PC-9 (cell line): ENCODE measurements around the gene NXN. TPM values are rescaled to one million over a fixed set of nuclear protein-coding genes. Genes with fewer than 3 reads are reported as not detected.

Source experiments
- BruUV-seq: library from RNA; stranded (reverse); fragments of 400-500 nt; replicated peaks from 2 replicates; lab custom pipeline; 2021; lab: Mats Ljungman, UMichigan
- CTCF ChIA-PET: fragments of 300-600 bp; sonication (Branson Sonifier 250); formaldehyde crosslinking; loops from one replicate; lab custom pipeline; 2022; ENCODE audit warnings: antibody characterized with exemption; lab: Charles Lee
- POLR2A ChIA-PET: fragments of 300-600 bp; sonication (Branson Sonifier 250); formaldehyde crosslinking; loops from one replicate; lab custom pipeline; 2022; ENCODE audit warnings: antibody characterized with exemption; ENCODE audit not compliant: unreplicated experiment; lab: Charles Lee
- DNase-seq, 2 experiments: peaks; one replicate each; pipeline versions ENCODE4 v3.0.0 to v3.0.0-alpha.2; 2015 to 2022; ENCODE audit warnings: mixed read lengths in 1 of 2
- H2AFZ ChIP-seq: fragments of 200-600 bp; sonication (generic); 2 replicates; pipeline ENCODE4 v1.8.1; 2017; ENCODE audit warnings: antibody characterized with exemption
- H3F3A ChIP-seq: fragments of 200-600 bp; sonication (generic); 2 replicates; pipeline ENCODE4 v1.8.1; 2017; ENCODE audit warnings: antibody characterized with exemption, mild to moderate bottlenecking, low read depth; ENCODE audit not compliant: insufficient read depth
- H3K27ac ChIP-seq: fragments of 200-600 bp; sonication (generic); 2 replicates; pipeline ENCODE4 v1.6.1; 2016; ENCODE audit warnings: mixed run types
- H3K27me3 ChIP-seq: fragments of 200-600 bp; sonication (generic); 2 replicates; pipeline ENCODE4 v1.6.1; 2016; ENCODE audit warnings: low read depth, mixed run types; ENCODE audit not compliant: insufficient read depth
- H3K36me3 ChIP-seq: fragments of 200-600 bp; sonication (generic); 2 replicates; pipeline ENCODE4 v1.6.1; 2016; ENCODE audit warnings: low read depth, mixed run types
- H3K4me1 ChIP-seq: fragments of 200-600 bp; sonication (generic); replicated peaks from 2 replicates; pipeline ENCODE4 v1.6.1; 2016; ENCODE audit warnings: mixed run types; ENCODE audit not compliant: insufficient read depth
- H3K4me2 ChIP-seq: fragments of 200-600 bp; sonication (generic); 2 replicates; pipeline ENCODE4 v1.6.1; 2017; ENCODE audit warnings: mixed run types
- H3K4me3 ChIP-seq: fragments of 200-600 bp; sonication (generic); 2 replicates; pipeline ENCODE4 v1.6.1; 2016; ENCODE audit warnings: mixed run types
- H3K79me2 ChIP-seq: fragments of 200-600 bp; sonication (generic); 2 replicates; pipeline ENCODE4 v1.6.1; 2017; ENCODE audit warnings: low read depth, mixed run types
- H3K9me2 ChIP-seq: fragments of 200-600 bp; sonication (generic); 2 replicates; pipeline ENCODE4 v1.8.1; 2017; ENCODE audit warnings: mild to moderate bottlenecking; ENCODE audit not compliant: insufficient read depth
- H3K9me3 ChIP-seq: fragments of 200-600 bp; sonication (generic); 2 replicates; pipeline ENCODE4 v1.8.1; 2016; ENCODE audit warnings: low read depth; ENCODE audit not compliant: insufficient read depth
- H4K20me1 ChIP-seq: fragments of 200-600 bp; sonication (generic); 2 replicates; pipeline ENCODE4 v1.8.1; 2017; ENCODE audit not compliant: insufficient read depth
- CTCF ChIP-seq: fragments of 200-600 bp; sonication (generic); conservative IDR thresholded peaks from 2 replicates; pipeline ENCODE4 v1.6.1; 2017; ENCODE audit warnings: mixed run types, antibody characterized with exemption, mild to moderate bottlenecking, moderate library complexity
- EZH2 ChIP-seq: fragments of 200-600 bp; sonication (generic); IDR thresholded peaks from 2 replicates; pipeline ENCODE4 v1.8.0; 2017; ENCODE audit warnings: antibody characterized with exemption, low read depth
- intact Hi-C: fragments of 100-400 bp; cut with micrococcal nuclease; formaldehyde crosslinking; loops from one replicate; pipeline ENCODE4 v1.10.0; 2022; ENCODE audit not compliant: unreplicated experiment
- total RNA-seq: library from RNA; stranded (reverse); gene quantifications from 2 replicates; pipeline ENCODE4 v1.2.3, GENCODE V29; 2021

NXN gene
- total RNA-seq, 1 experiment from 2014 or later, result 59.8 TPM

- ChIA-PET CTCF (interaction anchor here (0.7 to 0.8 kb wide), 2 partner anchors 21 to 149 kb away, joined by 3 to 5 read pairs; no protein-coding TSS in a partner anchor), POLR2A (no interaction called here)
- H3K27me3 ChIP-seq, result no peaks in the 10 kb centered on the region
- H3K79me2 ChIP-seq, result no peaks in the 10 kb centered on the region
- H3K4me1 ChIP-seq, result no peaks in the 10 kb centered on the region
- no peak overlapping the region for H3K27ac ChIP-seq
- H3K4me2 ChIP-seq, result no peak overlapping the region
- H3K9me3 ChIP-seq, result no peaks in the 10 kb centered on the region
- no peaks in the 10 kb centered on the region for H3K36me3 ChIP-seq
- H3K9me2 ChIP-seq, result no peaks in the 10 kb centered on the region
- TF ChIP-seq EZH2, result no peak
- TF ChIP-seq CTCF, result no peak
- peaks cover 13% of the 10 kb centered on the region for H4K20me1 ChIP-seq
- DNase-seq, result no peak
- no peak overlapping the region for H2AFZ ChIP-seq
- intact Hi-C loops, result no loop called here
- BruUV-seq, result no TSS peak
- H3K4me3 ChIP-seq, result no peak overlapping the region
- H3F3A ChIP-seq, result no peaks in the 10 kb centered on the region
Observed at GRCh38 chr17:903691-904481, 75.7 kb downstream of the NXN start.

DNA sequence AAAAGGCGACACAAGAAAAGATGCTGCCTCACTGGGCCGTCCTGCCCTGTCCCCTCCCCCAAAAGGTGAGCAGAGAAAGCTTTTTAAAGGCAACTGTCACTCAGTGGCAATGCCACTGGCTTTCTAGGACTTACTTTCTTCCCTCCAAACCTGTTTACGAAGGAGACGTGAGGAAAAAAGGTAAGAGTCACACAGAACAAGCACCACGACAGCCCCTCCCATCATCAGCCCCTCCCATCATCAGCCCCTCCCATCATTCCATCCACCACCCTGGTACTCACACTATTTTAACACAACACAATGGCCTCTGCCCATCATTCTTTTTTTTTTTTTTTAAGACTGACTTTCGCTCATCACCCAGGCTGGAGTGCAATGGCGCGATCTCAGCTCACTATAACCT, 77.1 kb downstream of the NXN start:
- no peaks in the 10 kb centered on the region for H3K9me3 ChIP-seq
- H3F3A ChIP-seq, result no peaks in the 10 kb centered on the region
- H3K27me3 ChIP-seq, result no peaks in the 10 kb centered on the region
- POLR2A ChIA-PET, result no interaction called here
- TF ChIP-seq CTCF (no peak), EZH2 (no peak)
- H3K4me1 ChIP-seq, result no peaks in the 10 kb centered on the region
- H3K4me2 ChIP-seq, result no peak overlapping the region
- no peak for DNase-seq
- no peak overlapping the region for H3K27ac ChIP-seq
- CTCF ChIA-PET, result no interaction called here
- no peak overlapping the region for H3K4me3 ChIP-seq
- H3K79me2 ChIP-seq, result no peaks in the 10 kb centered on the region
- no peaks in the 10 kb centered on the region for H3K36me3 ChIP-seq
- H3K9me2 ChIP-seq, result no peaks in the 10 kb centered on the region
- peaks cover 18% of the 10 kb centered on the region for H4K20me1 ChIP-seq
- H2AFZ ChIP-seq, result no peak overlapping the region
- intact Hi-C loops, result no loop called here
- BruUV-seq, result no TSS peak

DNA sequence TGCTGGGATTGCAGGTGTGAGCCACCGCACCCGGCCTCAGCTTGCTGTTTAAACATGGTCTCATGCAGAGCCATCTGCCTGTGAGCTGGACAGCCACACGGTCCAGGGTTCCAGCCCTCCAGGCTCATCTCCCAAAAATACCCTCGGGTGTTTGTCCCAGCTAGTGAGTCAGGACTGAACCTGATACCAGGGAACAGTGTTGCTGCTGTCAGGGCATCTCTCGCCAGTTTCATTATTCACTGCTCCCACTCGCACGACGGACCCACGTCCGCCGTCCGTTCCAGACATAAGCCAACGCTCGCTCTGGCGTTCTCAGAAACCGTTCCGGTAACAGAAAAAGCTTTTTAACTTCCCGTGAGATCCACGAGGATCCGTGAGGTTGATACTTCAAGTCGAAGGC, 77.6 kb downstream of the NXN start:
- no peak overlapping the region for H3K4me3 ChIP-seq
- no peaks in the 10 kb centered on the region for H3K79me2 ChIP-seq
- H3K4me1 ChIP-seq, result no peaks in the 10 kb centered on the region
- no peaks in the 10 kb centered on the region for H3K27me3 ChIP-seq
- no peak overlapping the region for H3K27ac ChIP-seq
- no peaks in the 10 kb centered on the region for H3K9me2 ChIP-seq
- BruUV-seq, result no TSS peak
- POLR2A ChIA-PET, result no interaction called here
- no peaks in the 10 kb centered on the region for H3K36me3 ChIP-seq
- H4K20me1 ChIP-seq, result peaks cover 18% of the 10 kb centered on the region
- CTCF ChIA-PET, result no interaction called here
- no peak for DNase-seq
- no peak for TF ChIP-seq CTCF
- TF ChIP-seq EZH2, result no peak
- H2AFZ ChIP-seq, result no peak overlapping the region
- H3K4me2 ChIP-seq, result no peak overlapping the region
- no peaks in the 10 kb centered on the region for H3F3A ChIP-seq
- H3K9me3 ChIP-seq, result no peaks in the 10 kb centered on the region
- intact Hi-C loops, result no loop called here
